ENCODE measurements around the gene SLC49A4. TPM values are rescaled to one million over a fixed set of nuclear protein-coding genes. Genes with fewer than 3 reads are reported as not detected.

The SLC49A4 gene
- total and polyA plus RNA-seq, 12 donors: 3.1 to 19.7 (median 15.3) TPM

DNA sequence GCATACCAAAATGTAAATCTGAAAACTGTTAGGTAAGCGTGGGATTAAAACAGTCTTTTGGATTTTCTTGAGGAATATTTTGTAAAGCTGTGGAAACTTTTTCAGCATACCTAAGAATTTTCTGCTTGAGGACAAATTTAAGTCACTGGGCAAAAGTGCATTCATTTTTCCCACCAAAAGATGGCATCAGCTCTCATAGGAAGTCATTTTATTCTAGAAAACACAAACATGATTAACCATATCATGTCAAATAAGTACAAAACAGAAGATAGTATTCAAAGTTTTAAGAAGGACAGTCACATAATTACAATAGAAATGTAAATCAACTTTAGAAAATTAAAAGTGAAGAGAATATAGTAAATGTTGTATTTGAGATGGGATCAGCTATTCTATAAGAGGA lies 63.5 kb downstream of the SLC49A4 start:
- ATAC-seq: no peak

GRCh38 chr3:122859021-122859805 lies 64.3 kb downstream of the SLC49A4 start:
- 91 to 96% methylated on average over 5 of the region's 5 CpGs for WGBS, 2 donors
- H3K4me3 ChIP-seq: no peak overlapping the region
- TF ChIP-seq, protein P1, sequence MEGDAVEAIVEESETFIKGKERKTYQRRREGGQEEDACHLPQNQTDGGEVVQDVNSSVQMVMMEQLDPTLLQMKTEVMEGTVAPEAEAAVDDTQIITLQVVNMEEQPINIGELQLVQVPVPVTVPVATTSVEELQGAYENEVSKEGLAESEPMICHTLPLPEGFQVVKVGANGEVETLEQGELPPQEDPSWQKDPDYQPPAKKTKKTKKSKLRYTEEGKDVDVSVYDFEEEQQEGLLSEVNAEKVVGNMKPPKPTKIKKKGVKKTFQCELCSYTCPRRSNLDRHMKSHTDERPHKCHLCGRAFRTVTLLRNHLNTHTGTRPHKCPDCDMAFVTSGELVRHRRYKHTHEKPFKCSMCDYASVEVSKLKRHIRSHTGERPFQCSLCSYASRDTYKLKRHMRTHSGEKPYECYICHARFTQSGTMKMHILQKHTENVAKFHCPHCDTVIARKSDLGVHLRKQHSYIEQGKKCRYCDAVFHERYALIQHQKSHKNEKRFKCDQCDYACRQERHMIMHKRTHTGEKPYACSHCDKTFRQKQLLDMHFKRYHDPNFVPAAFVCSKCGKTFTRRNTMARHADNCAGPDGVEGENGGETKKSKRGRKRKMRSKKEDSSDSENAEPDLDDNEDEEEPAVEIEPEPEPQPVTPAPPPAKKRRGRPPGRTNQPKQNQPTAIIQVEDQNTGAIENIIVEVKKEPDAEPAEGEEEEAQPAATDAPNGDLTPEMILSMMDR (IDR thresholded peaks at IDR 0.05): no peak
- intact Hi-C loops (cut with DNase I): loop anchor here in 4 of 10 donors (2.0 to 10.0 kb wide), 4 partner anchors 166 to 396 kb away; partner anchors contain the start of gene SEMA5B (in 4 of the 4)
- H3K27me3 ChIP-seq: no peaks in the 10 kb centered on the region
- ATAC-seq (no peak), DNase-seq (no peak)
- no peaks in the 10 kb centered on the region for H3K9me3 ChIP-seq
- peaks cover 0 to 3% (median 0%) of the 10 kb centered on the region in 9 donors for H3K4me1 ChIP-seq
- peaks cover 0 to 67% (median 8%) of the 10 kb centered on the region in 9 donors for H3K36me3 ChIP-seq
- H3K27ac ChIP-seq: no peak overlapping the region

More for the DNA sequence above, 63.5 kb downstream of the SLC49A4 start:
- H3K9me3 ChIP-seq: no peaks in the 10 kb centered on the region
- TF ChIP-seq, protein P1 (IDR thresholded peaks at IDR 0.05): peak in 7 of 9 donors; percentile 16 to 59 (median 50)
- DNase-seq: no peak
- H3K4me1 ChIP-seq: peaks cover 0 to 3% (median 0%) of the 10 kb centered on the region in 9 donors
- peaks cover 0 to 69% (median 8%) of the 10 kb centered on the region in 9 donors for H3K36me3 ChIP-seq
- 86 to 90% methylated on average over 1 of the region's 1 CpG for WGBS, 2 donors
- H3K4me3 ChIP-seq: no peak overlapping the region
- intact Hi-C loops (cut with DNase I): loop anchor here in 4 of 10 donors (2.0 to 10.0 kb wide), 4 partner anchors 166 to 396 kb away; partner anchors contain the start of gene SEMA5B (in 4 of the 4)
- no peaks in the 10 kb centered on the region for H3K27me3 ChIP-seq
- no peak overlapping the region for H3K27ac ChIP-seq

- H3K27me3 ChIP-seq: no peaks in the 10 kb centered on the region
- DNase-seq (no peak), ATAC-seq (no peak)
- H3K27ac ChIP-seq: no peak overlapping the region
- TF ChIP-seq, protein P1 (IDR thresholded peaks at IDR 0.05): no peak
- H3K4me3 ChIP-seq: no peak overlapping the region
- H3K36me3 ChIP-seq: peaks cover 0 to 75% (median 7%) of the 10 kb centered on the region in 9 donors
- no peaks in the 10 kb centered on the region for H3K4me1 ChIP-seq
- intact Hi-C loops (cut with DNase I): no loop called here
- no peaks in the 10 kb centered on the region for H3K9me3 ChIP-seq
Observed at GRCh38 chr3:122862381-122862780, 67.5 kb downstream of the SLC49A4 start.

GRCh38 chr3:122864498-122864897 lies 69.6 kb downstream of the SLC49A4 start:
- Histone ChIP-seq H3K27ac (no peak overlapping the region), H3K4me3 (no peak overlapping the region)

More at GRCh38 chr3:122864498-122864897, 69.6 kb downstream of the SLC49A4 start:
- peaks cover 0 to 73% (median 7%) of the 10 kb centered on the region in 9 donors for H3K36me3 ChIP-seq
- H3K4me1 ChIP-seq: no peaks in the 10 kb centered on the region
- no peaks in the 10 kb centered on the region for H3K9me3 ChIP-seq
- TF ChIP-seq, protein P1 (IDR thresholded peaks at IDR 0.05): no peak
- no peaks in the 10 kb centered on the region for H3K27me3 ChIP-seq
- intact Hi-C loops (cut with DNase I): no loop called here
- ATAC-seq (no peak), DNase-seq (no peak)

All from heart right ventricle (tissue), 16 donors.